ENCODE data around the gene ZNF133.

Gene ZNF133

DNA sequence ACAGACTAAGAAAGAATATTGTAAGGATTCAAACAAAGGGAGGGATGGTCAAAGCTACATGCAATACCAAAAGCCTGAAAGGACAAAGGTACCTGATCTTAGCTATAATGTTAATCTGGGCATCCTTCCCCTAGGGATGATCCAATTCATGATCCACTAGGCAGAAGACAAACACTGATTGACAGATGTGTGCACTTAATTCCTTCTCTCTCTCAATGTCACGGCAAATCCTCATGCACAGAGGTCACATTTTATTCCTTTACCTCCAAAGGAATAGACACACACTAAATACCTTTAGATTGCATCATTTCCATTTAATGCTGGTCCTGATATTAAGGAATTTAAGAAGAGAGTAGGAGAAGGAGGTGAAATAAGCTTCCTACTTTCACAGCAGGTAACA lies 73.4 kb downstream of the ZNF133 start:
- no peak for DNase-seq (ENCODE audit: low read depth)

DNA sequence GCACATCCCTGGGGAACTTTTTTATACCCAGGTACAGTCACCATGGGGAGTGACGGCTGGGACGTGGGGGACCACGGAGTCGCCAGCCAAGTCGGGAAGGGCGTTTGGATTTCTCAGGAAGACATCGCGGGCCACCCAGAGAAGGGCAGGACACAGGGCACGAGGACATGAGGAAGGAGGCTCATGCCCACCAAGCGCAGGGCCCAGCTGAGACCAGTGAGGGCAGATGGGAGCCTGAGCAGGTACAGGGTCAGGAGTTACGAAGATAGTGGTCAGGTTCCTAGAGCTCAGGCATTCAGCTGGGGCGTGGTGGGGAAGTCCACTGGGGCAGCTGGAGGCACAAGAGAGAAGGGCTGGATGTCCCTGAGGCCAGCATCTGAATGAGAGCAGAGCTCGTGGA lies 74.6 kb downstream of the ZNF133 start:
- no peak for DNase-seq (ENCODE audit: low read depth)

DNA sequence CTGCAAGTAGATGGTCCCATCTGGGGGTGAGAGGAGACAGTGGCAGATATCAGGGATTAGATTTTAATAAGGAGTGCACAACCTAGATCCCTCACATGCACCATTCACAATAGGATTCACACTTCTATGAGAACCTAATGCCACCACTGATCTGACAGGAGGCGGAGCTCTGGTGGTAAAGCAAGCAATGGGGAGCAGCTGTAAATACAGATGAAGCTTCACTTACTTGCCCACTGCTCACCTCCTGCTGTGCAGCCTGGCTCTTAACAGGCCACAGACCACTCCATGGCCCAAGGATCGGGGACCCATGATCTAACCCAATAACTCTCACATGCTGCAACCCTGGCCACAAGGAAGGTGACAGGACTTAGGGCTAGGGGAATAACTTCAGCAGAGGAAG lies 75.4 kb downstream of the ZNF133 start:
- DNase-seq (ENCODE audit: low read depth) = no peak

- DNase-seq (ENCODE audit: low read depth) = no peak
Measured at GRCh38 chr20:18364768-18365167, 76.4 kb downstream of the ZNF133 start.
